ENCODE data around the gene DPP4. TPM values are rescaled to one million over a fixed set of nuclear protein-coding genes. Genes with fewer than 3 reads are reported as not detected.
"Not testable (repeated sequence)": the region's sequence is repeated elsewhere in the genome, so short reads cannot be mapped to it uniquely, and the experiment has no call there.

DPP4 gene
- total RNA-seq, 1 experiment from 2014 or later: 0.80 TPM

- no TSS peak for BruUV-seq (replicated peaks)
- no peaks in the 10 kb centered on the region for H3K36me3 ChIP-seq (ENCODE audit: insufficient read depth, low read length, poor library complexity, severe bottlenecking)
- ChIA-PET POLR2A (ENCODE audit: low non-redundant PET) (no interaction called here), CTCF (no interaction called here)
- DNase-seq (ENCODE audit: low spot score): no peak
- TF ChIP-seq CTCF (conservative IDR thresholded peaks at IDR 0.05; ENCODE audit: low read depth, low read length) (no peak), EZH2 (IDR thresholded peaks at IDR 0.05; ENCODE audit: borderline replicate concordance, low read depth, low read length, poor library complexity, severe bottlenecking) (no peak)
- H3K9me3 ChIP-seq (ENCODE audit: low read depth, low read length, poor library complexity, severe bottlenecking): no peaks in the 10 kb centered on the region
- no peak overlapping the region for H3K27ac ChIP-seq (ENCODE audit: low read depth, low read length, poor library complexity, severe bottlenecking)
- intact Hi-C loops (cut with micrococcal nuclease; ENCODE audit: unreplicated experiment): no loop called here
- H3K27me3 ChIP-seq (replicated peaks; ENCODE audit: insufficient read depth, low read depth, low read length, poor library complexity): no peaks in the 10 kb centered on the region
- H3K4me3 ChIP-seq (ENCODE audit: low read depth, low read length, poor library complexity, severe bottlenecking): no peak overlapping the region
- no peaks in the 10 kb centered on the region for H3K4me1 ChIP-seq (ENCODE audit: insufficient read depth, low read length, poor library complexity, severe bottlenecking)
Measured at GRCh38 chr2:161980976-161981375, 93.0 kb downstream of the DPP4 start.

- Histone ChIP-seq H3K27ac (ENCODE audit: low read depth, low read length, poor library complexity, severe bottlenecking) (no peak overlapping the region), H3K4me1 (ENCODE audit: insufficient read depth, low read length, poor library complexity, severe bottlenecking) (no peaks in the 10 kb centered on the region), H3K36me3 (ENCODE audit: insufficient read depth, low read length, poor library complexity, severe bottlenecking) (no peaks in the 10 kb centered on the region), H3K4me3 (ENCODE audit: low read depth, low read length, poor library complexity, severe bottlenecking) (no peak overlapping the region), H3K9me3 (ENCODE audit: low read depth, low read length, poor library complexity, severe bottlenecking) (no peaks in the 10 kb centered on the region), H3K27me3 (replicated peaks; ENCODE audit: insufficient read depth, low read depth, low read length, poor library complexity) (no peaks in the 10 kb centered on the region)
- TF ChIP-seq EZH2 (IDR thresholded peaks at IDR 0.05; ENCODE audit: borderline replicate concordance, low read depth, low read length, poor library complexity, severe bottlenecking) (no peak), CTCF (conservative IDR thresholded peaks at IDR 0.05; ENCODE audit: low read depth, low read length) (no peak)
- POLR2A ChIA-PET (ENCODE audit: low non-redundant PET): no interaction called here
- CTCF ChIA-PET: no interaction called here
- intact Hi-C loops (cut with micrococcal nuclease; ENCODE audit: unreplicated experiment): no loop called here
- BruUV-seq (replicated peaks): no TSS peak
- no peak for DNase-seq (ENCODE audit: low spot score)
Measured at GRCh38 chr2:161979490-161979889, 94.5 kb downstream of the DPP4 start.

GRCh38 chr2:161977926-161978325, 96.1 kb downstream of the DPP4 start:
- CTCF ChIA-PET; H3K27ac ChIP-seq (ENCODE audit: low read depth, low read length, poor library complexity, severe bottlenecking); H3K36me3 ChIP-seq (ENCODE audit: insufficient read depth, low read length, poor library complexity, severe bottlenecking); DNase-seq (ENCODE audit: low spot score); POLR2A ChIA-PET (ENCODE audit: low non-redundant PET); H3K9me3 ChIP-seq (ENCODE audit: low read depth, low read length, poor library complexity, severe bottlenecking); H3K27me3 ChIP-seq (replicated peaks; ENCODE audit: insufficient read depth, low read depth, low read length, poor library complexity); H3K4me3 ChIP-seq (ENCODE audit: low read depth, low read length, poor library complexity, severe bottlenecking); intact Hi-C loops (cut with micrococcal nuclease; ENCODE audit: unreplicated experiment); BruUV-seq (replicated peaks); H3K4me1 ChIP-seq (ENCODE audit: insufficient read depth, low read length, poor library complexity, severe bottlenecking): not testable (repeated sequence)

GRCh38 chr2:161976917-161977316, 97.1 kb downstream of the DPP4 start:
- intact Hi-C loops (cut with micrococcal nuclease; ENCODE audit: unreplicated experiment): no loop called here
- ChIA-PET POLR2A (ENCODE audit: low non-redundant PET) (no interaction called here), CTCF (no interaction called here)
- Histone ChIP-seq H3K4me3 (ENCODE audit: low read depth, low read length, poor library complexity, severe bottlenecking) (no peak overlapping the region), H3K36me3 (ENCODE audit: insufficient read depth, low read length, poor library complexity, severe bottlenecking) (no peaks in the 10 kb centered on the region), H3K9me3 (ENCODE audit: low read depth, low read length, poor library complexity, severe bottlenecking) (no peaks in the 10 kb centered on the region), H3K4me1 (ENCODE audit: insufficient read depth, low read length, poor library complexity, severe bottlenecking) (no peaks in the 10 kb centered on the region), H3K27ac (ENCODE audit: low read depth, low read length, poor library complexity, severe bottlenecking) (no peak overlapping the region), H3K27me3 (replicated peaks; ENCODE audit: insufficient read depth, low read depth, low read length, poor library complexity) (no peaks in the 10 kb centered on the region)
- TF ChIP-seq CTCF (conservative IDR thresholded peaks at IDR 0.05; ENCODE audit: low read depth, low read length): no peak
- TF ChIP-seq EZH2 (IDR thresholded peaks at IDR 0.05; ENCODE audit: borderline replicate concordance, low read depth, low read length, poor library complexity, severe bottlenecking): no peak
- no TSS peak for BruUV-seq (replicated peaks)
- DNase-seq (ENCODE audit: low spot score): no peak

Data from A673 (cell line).